Measurements from ENCODE around the gene ULK1.

DNA sequence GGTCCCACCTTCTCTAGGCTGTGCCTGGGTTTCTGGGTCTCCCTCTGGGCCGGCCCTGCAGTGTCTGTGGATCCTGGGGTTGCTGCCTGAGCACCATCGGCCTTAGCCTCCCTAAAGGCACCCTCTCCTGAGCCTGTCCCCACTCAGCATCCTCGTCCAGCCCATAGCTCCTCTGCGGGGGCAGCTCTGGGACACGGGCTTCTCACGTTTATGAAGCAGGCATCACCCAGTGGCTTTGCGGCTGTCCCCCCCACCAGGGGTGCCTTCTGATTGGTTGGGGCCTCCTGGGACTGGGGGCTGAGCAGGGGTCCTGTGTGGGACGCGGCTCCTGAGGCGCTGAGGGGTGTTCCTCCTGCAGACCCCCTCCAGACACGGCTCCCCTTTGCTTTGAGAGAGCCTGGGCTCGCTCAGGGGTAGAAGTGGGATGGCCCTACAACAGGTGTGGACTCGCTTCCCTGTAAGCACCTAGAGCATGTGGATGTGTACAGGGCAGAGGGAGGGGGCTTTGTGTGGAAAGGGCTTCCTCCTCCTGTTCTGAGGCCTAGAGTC, 10.7 kb downstream of the ULK1 start:
- TF ChIP-seq TAF1 (IDR thresholded peaks at IDR 0.05; ENCODE audit: low read depth, low read length): no peak
- TF ChIP-seq POLR2A (IDR thresholded peaks at IDR 0.05; ENCODE audit: low read depth, low read length): no peak
- TF ChIP-seq POLR2AphosphoS5 (IDR thresholded peaks at IDR 0.05; ENCODE audit: low read depth, low read length): no peak
